Measurements from ENCODE around the gene DPY19L3. TPM values are rescaled to one million over a fixed set of nuclear protein-coding genes. Genes with fewer than 3 reads are reported as not detected.

DPY19L3 gene
- total and polyA plus RNA-seq, 2 donors from 2014 or later, result 4.7 to 36.7 TPM

GRCh38 chr19:32367063-32367462, 38.5 kb upstream of the DPY19L3 start:
- Histone ChIP-seq H3K27ac (ENCODE audit: low read depth in 2 of 2, low read length in 2 of 2) (no peak overlapping the region), H3K9me3 (ENCODE audit: control insufficient read depth in 2 of 3, insufficient read depth in 1 of 3, low read length in 3 of 3) (no peaks in the 10 kb centered on the region), H3K4me1 (ENCODE audit: control insufficient read depth in 2 of 3, insufficient read depth in 2 of 3, low read depth in 1 of 3, low read length in 3 of 3) (peaks cover 0 to 4% (median 0%) of the 10 kb centered on the region in 3 donors), H3K4me3 (ENCODE audit: low read length in 3 of 3) (no peak overlapping the region), H3K9ac (ENCODE audit: low read length in 3 of 3) (no peak overlapping the region), H3K36me3 (ENCODE audit: control insufficient read depth in 2 of 3, insufficient read depth in 3 of 3, low read length in 3 of 3) (peaks cover 0 to 12% (median 3%) of the 10 kb centered on the region in 3 donors), H3K27me3 (ENCODE audit: control insufficient read depth, insufficient read depth, low read length) (no peaks in the 10 kb centered on the region)
- intact Hi-C loops (cut with DNase I), result no loop called here
- FAIRE-seq (no peak), DNase-seq (no peak)
- no peak for TF ChIP-seq CTCF (IDR thresholded peaks at IDR 0.05; ENCODE audit: borderline replicate concordance, extremely low read depth, insufficient read depth)

GRCh38 chr19:32367948-32368536, 37.5 kb upstream of the DPY19L3 start:
- Histone ChIP-seq H3K9ac (ENCODE audit: low read length in 3 of 3) (no peak overlapping the region), H3K4me3 (ENCODE audit: low read length in 3 of 3) (no peak overlapping the region), H3K36me3 (ENCODE audit: control insufficient read depth in 2 of 3, insufficient read depth in 3 of 3, low read length in 3 of 3) (peaks cover 0 to 12% (median 5%) of the 10 kb centered on the region in 3 donors), H3K27ac (ENCODE audit: low read depth in 2 of 2, low read length in 2 of 2) (no peak overlapping the region), H3K9me3 (ENCODE audit: control insufficient read depth in 2 of 3, insufficient read depth in 1 of 3, low read length in 3 of 3) (no peaks in the 10 kb centered on the region), H3K4me1 (ENCODE audit: control insufficient read depth in 2 of 3, insufficient read depth in 2 of 3, low read depth in 1 of 3, low read length in 3 of 3) (peaks cover 0 to 2% (median 0%) of the 10 kb centered on the region in 3 donors), H3K27me3 (ENCODE audit: control insufficient read depth, insufficient read depth, low read length) (no peaks in the 10 kb centered on the region)
- FAIRE-seq (no peak), DNase-seq (no peak)
- intact Hi-C loops (cut with DNase I), result no loop called here
- TF ChIP-seq CTCF (IDR thresholded peaks at IDR 0.05; ENCODE audit: borderline replicate concordance, extremely low read depth, insufficient read depth), result no peak

- H3K27me3 ChIP-seq (ENCODE audit: control insufficient read depth, insufficient read depth, low read length), result no peaks in the 10 kb centered on the region
- no peak for FAIRE-seq
- no peak overlapping the region for H3K27ac ChIP-seq (ENCODE audit: low read depth in 2 of 2, low read length in 2 of 2)
- H3K4me1 ChIP-seq (ENCODE audit: control insufficient read depth in 2 of 3, insufficient read depth in 2 of 3, low read depth in 1 of 3, low read length in 3 of 3), result peaks cover 0 to 4% (median 0%) of the 10 kb centered on the region in 3 donors
- no peak for TF ChIP-seq CTCF (IDR thresholded peaks at IDR 0.05; ENCODE audit: borderline replicate concordance, extremely low read depth, insufficient read depth)
- DNase-seq, result no peak
- H3K36me3 ChIP-seq (ENCODE audit: control insufficient read depth in 2 of 3, insufficient read depth in 3 of 3, low read length in 3 of 3), result peaks cover 0 to 12% (median 5%) of the 10 kb centered on the region in 3 donors
- H3K4me3 ChIP-seq (ENCODE audit: low read length in 3 of 3), result no peak overlapping the region
- no peaks in the 10 kb centered on the region for H3K9me3 ChIP-seq (ENCODE audit: control insufficient read depth in 2 of 3, insufficient read depth in 1 of 3, low read length in 3 of 3)
- no peak overlapping the region for H3K9ac ChIP-seq (ENCODE audit: low read length in 3 of 3)
- intact Hi-C loops (cut with DNase I), result no loop called here
Measured at GRCh38 chr19:32368787-32369186, 36.8 kb upstream of the DPY19L3 start.
